HG03175 (cell line): ENCODE measurements around the gene PROM2.

Source experiments
- ATAC-seq: cut with Tn5 transposase; IDR thresholded peaks from one replicate; pipeline ENCODE4 v1.9.1; 2021; ENCODE audit warnings: mild to moderate bottlenecking, moderate library complexity; ENCODE audit not compliant: unreplicated experiment

Gene PROM2

GRCh38 chr2:95336406-95336805 lies 62.2 kb downstream of the PROM2 start:
- ATAC-seq, result no peak

- no peak for ATAC-seq
These were observed 63.6 kb downstream of the PROM2 start for GRCh38 chr2:95337829-95338228.
